ENCODE measurements around the gene KRT82. TPM values are rescaled to one million over a fixed set of nuclear protein-coding genes. Genes with fewer than 3 reads are reported as not detected.

Gene KRT82
- total and polyA plus RNA-seq, 2 of the 8 experiments (the other 6 are each of a cell fraction or from before 2014, with no cell fraction given) = not detected

GRCh38 chr12:52434760-52435530 lies 28.8 kb upstream of the KRT82 start (continued):
- no peak for TF ChIP-seq EP300 (IDR thresholded peaks at IDR 0.05; ENCODE audit: borderline replicate concordance in 1 of 2, low read depth in 2 of 2, low read length in 2 of 2)
